ENCODE data around the gene SLC15A5. TPM values are rescaled to one million over a fixed set of nuclear protein-coding genes. Genes with fewer than 3 reads are reported as not detected.

Gene SLC15A5
- total RNA-seq, 1 donor from 2014 or later: not detected

GRCh38 chr12:16285586-16285985 lies 8.1 kb upstream of the SLC15A5 start:
- Mint-ChIP-seq H3K27ac (ENCODE audit: unreplicated experiment) (no peak overlapping the region), H3K36me3 (ENCODE audit: unreplicated experiment) (no peaks in the 10 kb centered on the region), H3K27me3 (ENCODE audit: unreplicated experiment) (no peaks in the 10 kb centered on the region), H3K9me3 (ENCODE audit: unreplicated experiment) (no peaks in the 10 kb centered on the region), H3K4me3 (ENCODE audit: unreplicated experiment) (no peak overlapping the region), H3K4me1 (ENCODE audit: low read depth, unreplicated experiment) (no peaks in the 10 kb centered on the region)
- TF ChIP-seq CTCF (IDR thresholded peaks at IDR 0.05; ENCODE audit: partially characterized antibody, unreplicated experiment): no peak
- no peak for DNase-seq

GRCh38 chr12:16282978-16283377 lies 5.5 kb upstream of the SLC15A5 start:
- TF ChIP-seq CTCF (IDR thresholded peaks at IDR 0.05; ENCODE audit: partially characterized antibody, unreplicated experiment): no peak
- H3K4me1 Mint-ChIP-seq (ENCODE audit: low read depth, unreplicated experiment): no peaks in the 10 kb centered on the region
- no peak for DNase-seq
- no peak overlapping the region for H3K27ac Mint-ChIP-seq (ENCODE audit: unreplicated experiment)
- H3K36me3 Mint-ChIP-seq (ENCODE audit: unreplicated experiment): no peaks in the 10 kb centered on the region
- no peaks in the 10 kb centered on the region for H3K9me3 Mint-ChIP-seq (ENCODE audit: unreplicated experiment)
- H3K27me3 Mint-ChIP-seq (ENCODE audit: unreplicated experiment): no peaks in the 10 kb centered on the region
- no peak overlapping the region for H3K4me3 Mint-ChIP-seq (ENCODE audit: unreplicated experiment)

- DNase-seq: no peak
- no peaks in the 10 kb centered on the region for H3K4me1 Mint-ChIP-seq (ENCODE audit: low read depth, unreplicated experiment)
- no peaks in the 10 kb centered on the region for H3K9me3 Mint-ChIP-seq (ENCODE audit: unreplicated experiment)
- no peaks in the 10 kb centered on the region for H3K27me3 Mint-ChIP-seq (ENCODE audit: unreplicated experiment)
- no peak overlapping the region for H3K27ac Mint-ChIP-seq (ENCODE audit: unreplicated experiment)
- TF ChIP-seq CTCF (IDR thresholded peaks at IDR 0.05; ENCODE audit: partially characterized antibody, unreplicated experiment): no peak
- no peaks in the 10 kb centered on the region for H3K36me3 Mint-ChIP-seq (ENCODE audit: unreplicated experiment)
- no peak overlapping the region for H3K4me3 Mint-ChIP-seq (ENCODE audit: unreplicated experiment)
These were observed 4.6 kb upstream of the SLC15A5 start for GRCh38 chr12:16282081-16282480.

GRCh38 chr12:16281157-16281556 lies 3.7 kb upstream of the SLC15A5 start:
- Mint-ChIP-seq H3K9me3 (ENCODE audit: unreplicated experiment) (no peaks in the 10 kb centered on the region), H3K4me3 (ENCODE audit: unreplicated experiment) (no peak overlapping the region), H3K36me3 (ENCODE audit: unreplicated experiment) (no peaks in the 10 kb centered on the region)

GRCh38 chr12:16272222-16272621 lies 5.3 kb downstream of the SLC15A5 start:
- Mint-ChIP-seq H3K36me3 (ENCODE audit: unreplicated experiment) (no peaks in the 10 kb centered on the region), H3K27me3 (ENCODE audit: unreplicated experiment) (no peaks in the 10 kb centered on the region), H3K4me1 (ENCODE audit: low read depth, unreplicated experiment) (no peaks in the 10 kb centered on the region), H3K27ac (ENCODE audit: unreplicated experiment) (no peak overlapping the region), H3K9me3 (ENCODE audit: unreplicated experiment) (no peaks in the 10 kb centered on the region), H3K4me3 (ENCODE audit: unreplicated experiment) (no peak overlapping the region)
- no peak for DNase-seq
- TF ChIP-seq CTCF (IDR thresholded peaks at IDR 0.05; ENCODE audit: partially characterized antibody, unreplicated experiment): no peak

More at GRCh38 chr12:16281157-16281556, 3.7 kb upstream of the SLC15A5 start:
- no peak for TF ChIP-seq CTCF (IDR thresholded peaks at IDR 0.05; ENCODE audit: partially characterized antibody, unreplicated experiment)
- Mint-ChIP-seq H3K27me3 (ENCODE audit: unreplicated experiment) (no peaks in the 10 kb centered on the region), H3K4me1 (ENCODE audit: low read depth, unreplicated experiment) (no peaks in the 10 kb centered on the region), H3K27ac (ENCODE audit: unreplicated experiment) (no peak overlapping the region)
- DNase-seq: no peak

Measured in glutamatergic neuron (in vitro differentiated cells).